DMS53 treated with DMSO at 0.1 percent for 48 hours (cell line): ENCODE measurements around the gene SYTL3.
"Not testable (repeated sequence)": the region's sequence is repeated elsewhere in the genome, so short reads cannot be mapped to it uniquely, and the experiment has no call there.

Experiments
- DNase-seq: peaks from one replicate; lab custom pipeline; 2025; ENCODE audit not compliant: unreplicated experiment; lab: John Stamatoyannopoulos, UW

The SYTL3 gene

GRCh38 chr6:158661156-158661685 is 11.4 kb downstream of the SYTL3 start:
- DNase-seq = peak; percentile 22

- DNase-seq = no peak
Measured at GRCh38 chr6:158662607-158662953, 12.7 kb downstream of the SYTL3 start.

- peak; percentile 58 for DNase-seq
Measured at GRCh38 chr6:158662954-158663624, 13.2 kb downstream of the SYTL3 start.

- DNase-seq = peak; percentile 74
Measured at GRCh38 chr6:158663625-158664165, 13.8 kb downstream of the SYTL3 start.

- DNase-seq = no peak
Measured at GRCh38 chr6:158665332-158665731, 15.5 kb downstream of the SYTL3 start.

- no peak for DNase-seq
Measured at GRCh38 chr6:158666628-158667359, 16.9 kb downstream of the SYTL3 start.

- no peak for DNase-seq
Measured at GRCh38 chr6:158667360-158667981, 17.6 kb downstream of the SYTL3 start.

- no peak for DNase-seq
Measured at GRCh38 chr6:158668707-158669103, 18.9 kb downstream of the SYTL3 start.

- no peak for DNase-seq
Measured at GRCh38 chr6:158669145-158670035, 19.5 kb downstream of the SYTL3 start.

GRCh38 chr6:158672119-158672518 is 22.3 kb downstream of the SYTL3 start:
- not testable (repeated sequence) for DNase-seq

- no peak for DNase-seq
Measured at GRCh38 chr6:158672726-158673125, 22.9 kb downstream of the SYTL3 start.

GRCh38 chr6:158674342-158675131 is 24.7 kb downstream of the SYTL3 start:
- no peak for DNase-seq

GRCh38 chr6:158677094-158677493 is 27.2 kb downstream of the SYTL3 start:
- not testable (repeated sequence) for DNase-seq

GRCh38 chr6:158677906-158678578 is 28.2 kb downstream of the SYTL3 start:
- no peak for DNase-seq

GRCh38 chr6:158680015-158680414 is 30.2 kb downstream of the SYTL3 start:
- no peak for DNase-seq

- no peak for DNase-seq
Measured at GRCh38 chr6:158680481-158680880, 30.6 kb downstream of the SYTL3 start.

- no peak for DNase-seq
Measured at GRCh38 chr6:158684311-158684710, 34.5 kb downstream of the SYTL3 start.

GRCh38 chr6:158684745-158685324 is 35.0 kb downstream of the SYTL3 start:
- no peak for DNase-seq

- DNase-seq = no peak
Measured at GRCh38 chr6:158686311-158686710, 36.5 kb downstream of the SYTL3 start.
